Astrocyte of the cerebellum (primary cell): Measurements from ENCODE around the gene SNAPC1.

Experiments
- DNase-seq: peaks from one replicate; pipeline ENCODE4 v3.0.0-alpha.2; 2011; ENCODE audit warnings: low read depth
- H3K4me3 ChIP-seq: 2 replicates; pipeline ENCODE4 v1.5.1; 2011; ENCODE audit warnings: mild to moderate bottlenecking, low read depth, low read length, moderate library complexity
- CTCF ChIP-seq: IDR thresholded peaks from 2 replicates; pipeline ENCODE4 v1.5.1; 2012; ENCODE audit warnings: low read length, low read depth, moderate library complexity, mild to moderate bottlenecking; ENCODE audit errors: missing control alignments
- in situ Hi-C: cut with HindIII; loops from 2 replicates; pipeline ENCODE4 v1.10.0; 2017; ENCODE audit warnings: low sequenced_read_pairs

The SNAPC1 gene

GRCh38 chr14:61764342-61765122 lies 2.3 kb downstream of the SNAPC1 start:
- in situ Hi-C loops, result no loop called here
- TF ChIP-seq CTCF, result no peak
- no peak for DNase-seq
- H3K4me3 ChIP-seq, result peak overlapping the region; percentile 91

GRCh38 chr14:61765225-61765943 lies 3.2 kb downstream of the SNAPC1 start:
- no peak for DNase-seq
- in situ Hi-C loops, result no loop called here
- no peak for TF ChIP-seq CTCF
- peak overlapping the region; percentile 24 for H3K4me3 ChIP-seq

GRCh38 chr14:61766151-61766550 lies 3.9 kb downstream of the SNAPC1 start:
- TF ChIP-seq CTCF, result no peak
- no peak for DNase-seq
- H3K4me3 ChIP-seq, result no peak overlapping the region
- in situ Hi-C loops, result no loop called here

GRCh38 chr14:61768240-61768639 lies 6.0 kb downstream of the SNAPC1 start:
- DNase-seq, result no peak
- H3K4me3 ChIP-seq, result no peak overlapping the region
- in situ Hi-C loops, result no loop called here
- TF ChIP-seq CTCF, result no peak

GRCh38 chr14:61769893-61770292 lies 7.7 kb downstream of the SNAPC1 start:
- H3K4me3 ChIP-seq, result no peak overlapping the region
- in situ Hi-C loops, result no loop called here
- no peak for DNase-seq
- TF ChIP-seq CTCF, result no peak

GRCh38 chr14:61774861-61775260 lies 12.6 kb downstream of the SNAPC1 start:
- no peak for DNase-seq
- in situ Hi-C loops, result no loop called here
- H3K4me3 ChIP-seq, result no peak overlapping the region
- TF ChIP-seq CTCF, result no peak
